Motor neuron (in vitro differentiated cells): ENCODE data around the gene MCAT. TPM values are rescaled to one million over a fixed set of nuclear protein-coding genes. Genes with fewer than 3 reads are reported as not detected.

Source experiments
- ATAC-seq, 8 experiments: fragments of 200-7000 bp; cut with Tn5 transposase; replicated peaks in 6 of 8; 2 replicates each; pipeline ENCODE4 v1.8.0; 2021; ENCODE audit warnings: mild to moderate bottlenecking in 8 of 8, moderate library complexity in 8 of 8
- H3K27ac ChIP-seq, 2 donors: fragments of 250-450 bp; sonication (Bioruptor Pico); 2 replicates each; pipeline ENCODE4 v1.9.0; 2021; ENCODE audit warnings: antibody characterized with exemption in 2 of 2, mild to moderate bottlenecking in 2 of 2, moderate library complexity in 1 of 2
- H3K4me1 ChIP-seq, 2 donors: fragments of 250-450 bp; sonication (Bioruptor Pico); replicated peaks in 1 of 2; 2 replicates each; pipeline ENCODE4 v1.6.1; 2021; ENCODE audit warnings: antibody characterized with exemption in 2 of 2, mild to moderate bottlenecking in 2 of 2, moderate library complexity in 1 of 2
- H3K4me3 ChIP-seq, 5 donors: fragments of 250-450 bp; sonication (Bioruptor Pico); 2 replicates each; pipeline ENCODE4 v1.9.0; 2021; ENCODE audit warnings: antibody characterized with exemption in 5 of 5, mild to moderate bottlenecking in 5 of 5, moderate library complexity in 4 of 5
- WGBS, 10 experiments: fragments of 450-650 bp; shearing (Covaris generic); methylation state at CpG; one replicate each; pipeline ENCODE4 v1.0.0; 2022; 5-methylcytosine and 5-hydroxymethylcytosine counted together
- in situ Hi-C, 9 experiments: fragments of 400-800 bp; cut with MboI; loops; one replicate each; pipeline ENCODE4 v1.15.0; 2021; ENCODE audit warnings: low sequenced_read_pairs in 9 of 9, low pct_unique_long_range_greater_than_20kb in 2 of 9; ENCODE audit not compliant: unreplicated experiment in 9 of 9
- total RNA-seq, 8 experiments: library from RNA; unstranded; fragments of 300-600 nt; gene quantifications; 2 replicates each; pipeline versions ENCODE4 v1.2.3 to v1.2.4, GENCODE V29; 2022

MCAT gene
- total RNA-seq, 8 experiments from 2014 or later = 10.8 to 20.7 (median 16.0) TPM

GRCh38 chr22:43088627-43088983, 54.6 kb downstream of the MCAT start:
- in situ Hi-C loops = loop anchor here in 1 of 9 experiments (25.0 kb wide), 1 partner anchor 426 kb away; no protein-coding TSS in a partner anchor
- 0 to 83% (median 40%) methylated on average over 1 to 6 of the region's 9 CpGs; no CpG with 5 or more reads in 3 of the 10 experiments for WGBS, 10 experiments
- ATAC-seq = peak in 3 of 8 experiments; percentile 0 to 5 (median 1)
- peak overlapping the region; percentile 10 to 43 for H3K27ac ChIP-seq
- H3K4me1 ChIP-seq = no peaks in the 10 kb centered on the region
- H3K4me3 ChIP-seq = peak overlapping the region; percentile 51 to 70 (median 53)

- no peak overlapping the region for H3K27ac ChIP-seq
- H3K4me3 ChIP-seq = no peak overlapping the region
- no peak for ATAC-seq
- in situ Hi-C loops = loop anchor here in 1 of 9 experiments (25.0 kb wide), 1 partner anchor 424 kb away; no protein-coding TSS in a partner anchor
- no peaks in the 10 kb centered on the region for H3K4me1 ChIP-seq
- 71 to 100% (median 90%) methylated on average over 2 to 13 of the region's 19 CpGs for WGBS, 10 experiments
These were observed 57.3 kb downstream of the MCAT start for GRCh38 chr22:43085658-43086606.

Other genes starting within 250 kb of the MCAT start
- gene PACSIN2, start 128.2 kb downstream of the MCAT start, total RNA-seq = 10 to 100 TPM; 23.1 to 61.2 (median 39.0) TPM
- 10 to 100 TPM in 5 of 8 experiments, 1 to 10 TPM in 3; 5.1 to 34.1 (median 15.6) TPM for gene TTLL1, start 54.0 kb downstream of the MCAT start, total RNA-seq
- 1 to 10 TPM in 4 of 8 experiments, under 1 TPM in 4; 0.32 to 3.0 (median 0.99) TPM for gene BIK, start 32.6 kb downstream of the MCAT start, total RNA-seq
- gene TSPO, start 8.2 kb upstream of the MCAT start, total RNA-seq = 100 to 1,000 TPM in 3 of 8 experiments, 10 to 100 TPM in 1, 1 to 10 TPM in 3, under 1 TPM in 1; 1.00 to 336 (median 25.8) TPM
- 10 to 100 TPM; 12.3 to 68.1 (median 14.8) TPM for gene TTLL12, start 43.7 kb upstream of the MCAT start, total RNA-seq
- 10 to 100 TPM in 1 of 8 experiments, 1 to 10 TPM in 4, under 1 TPM in 3; 0.09 to 16.9 (median 1.8) TPM for gene SCUBE1, start 200.0 kb upstream of the MCAT start, total RNA-seq